ENCODE measurements around the gene TBC1D22A.

- TF ChIP-seq, protein P1, sequence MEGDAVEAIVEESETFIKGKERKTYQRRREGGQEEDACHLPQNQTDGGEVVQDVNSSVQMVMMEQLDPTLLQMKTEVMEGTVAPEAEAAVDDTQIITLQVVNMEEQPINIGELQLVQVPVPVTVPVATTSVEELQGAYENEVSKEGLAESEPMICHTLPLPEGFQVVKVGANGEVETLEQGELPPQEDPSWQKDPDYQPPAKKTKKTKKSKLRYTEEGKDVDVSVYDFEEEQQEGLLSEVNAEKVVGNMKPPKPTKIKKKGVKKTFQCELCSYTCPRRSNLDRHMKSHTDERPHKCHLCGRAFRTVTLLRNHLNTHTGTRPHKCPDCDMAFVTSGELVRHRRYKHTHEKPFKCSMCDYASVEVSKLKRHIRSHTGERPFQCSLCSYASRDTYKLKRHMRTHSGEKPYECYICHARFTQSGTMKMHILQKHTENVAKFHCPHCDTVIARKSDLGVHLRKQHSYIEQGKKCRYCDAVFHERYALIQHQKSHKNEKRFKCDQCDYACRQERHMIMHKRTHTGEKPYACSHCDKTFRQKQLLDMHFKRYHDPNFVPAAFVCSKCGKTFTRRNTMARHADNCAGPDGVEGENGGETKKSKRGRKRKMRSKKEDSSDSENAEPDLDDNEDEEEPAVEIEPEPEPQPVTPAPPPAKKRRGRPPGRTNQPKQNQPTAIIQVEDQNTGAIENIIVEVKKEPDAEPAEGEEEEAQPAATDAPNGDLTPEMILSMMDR (IDR thresholded peaks at IDR 0.05) = no peak
- no peak for TF ChIP-seq POLR2A (IDR thresholded peaks at IDR 0.05)
Measured at GRCh38 chr22:47210686-47211085, 448.2 kb downstream of the TBC1D22A start.

All from right lobe of liver (tissue), 4 donors.